Measurements from ENCODE around the gene PLB1.

DNA sequence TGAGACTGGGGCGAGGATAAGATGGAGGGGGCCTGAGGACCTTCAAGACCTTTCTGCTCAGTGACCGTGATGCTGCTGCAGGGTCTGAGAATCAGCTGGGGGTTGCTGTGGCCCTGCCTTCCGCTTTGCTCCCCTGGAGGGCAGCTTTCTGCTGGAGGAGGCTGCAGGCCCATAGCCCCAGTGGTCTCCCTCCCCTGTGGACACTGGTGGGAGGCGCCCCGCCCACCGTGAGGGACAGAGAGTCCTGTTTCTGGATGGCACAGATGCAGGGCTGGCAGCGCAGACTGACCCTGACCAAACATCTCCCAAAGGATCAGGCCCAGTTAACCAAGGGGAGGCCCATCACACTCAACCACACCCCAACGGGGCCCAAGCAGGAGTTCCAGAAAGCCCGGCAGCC lies 42.8 kb downstream of the PLB1 start:
- TF ChIP-seq, protein P1, sequence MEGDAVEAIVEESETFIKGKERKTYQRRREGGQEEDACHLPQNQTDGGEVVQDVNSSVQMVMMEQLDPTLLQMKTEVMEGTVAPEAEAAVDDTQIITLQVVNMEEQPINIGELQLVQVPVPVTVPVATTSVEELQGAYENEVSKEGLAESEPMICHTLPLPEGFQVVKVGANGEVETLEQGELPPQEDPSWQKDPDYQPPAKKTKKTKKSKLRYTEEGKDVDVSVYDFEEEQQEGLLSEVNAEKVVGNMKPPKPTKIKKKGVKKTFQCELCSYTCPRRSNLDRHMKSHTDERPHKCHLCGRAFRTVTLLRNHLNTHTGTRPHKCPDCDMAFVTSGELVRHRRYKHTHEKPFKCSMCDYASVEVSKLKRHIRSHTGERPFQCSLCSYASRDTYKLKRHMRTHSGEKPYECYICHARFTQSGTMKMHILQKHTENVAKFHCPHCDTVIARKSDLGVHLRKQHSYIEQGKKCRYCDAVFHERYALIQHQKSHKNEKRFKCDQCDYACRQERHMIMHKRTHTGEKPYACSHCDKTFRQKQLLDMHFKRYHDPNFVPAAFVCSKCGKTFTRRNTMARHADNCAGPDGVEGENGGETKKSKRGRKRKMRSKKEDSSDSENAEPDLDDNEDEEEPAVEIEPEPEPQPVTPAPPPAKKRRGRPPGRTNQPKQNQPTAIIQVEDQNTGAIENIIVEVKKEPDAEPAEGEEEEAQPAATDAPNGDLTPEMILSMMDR (IDR thresholded peaks at IDR 0.05; ENCODE audit: borderline replicate concordance, extremely low read depth, low read length, poor library complexity, severe bottlenecking), result no peak
- TF ChIP-seq EZH2 (IDR thresholded peaks at IDR 0.05; ENCODE audit: borderline replicate concordance, low read depth, low read length, severe bottlenecking), result no peak

Measured in DND-41 (cell line).